ENCODE measurements around the gene POLA1.
"Not testable (repeated sequence)": the region's sequence is repeated elsewhere in the genome, so short reads cannot be mapped to it uniquely, and the experiment has no call there.

Gene POLA1

GRCh38 chrX:24819807-24820206, 126.1 kb downstream of the POLA1 start:
- not testable (repeated sequence) for DNase-seq

GRCh38 chrX:24828147-24828546, 134.4 kb downstream of the POLA1 start:
- DNase-seq: no peak

- no peak for DNase-seq
These were observed 134.9 kb downstream of the POLA1 start for GRCh38 chrX:24828600-24828999.

- DNase-seq: no peak
These were observed 140.0 kb downstream of the POLA1 start for GRCh38 chrX:24833695-24834094.

- no peak for DNase-seq
These were observed 144.2 kb downstream of the POLA1 start for GRCh38 chrX:24837966-24838365.

GRCh38 chrX:24838629-24839028, 144.9 kb downstream of the POLA1 start:
- no peak for DNase-seq

- no peak for DNase-seq
These were observed 145.6 kb downstream of the POLA1 start for GRCh38 chrX:24839331-24839730.

GRCh38 chrX:24842486-24842885, 148.8 kb downstream of the POLA1 start:
- DNase-seq: no peak

GRCh38 chrX:24846550-24847150, 152.9 kb downstream of the POLA1 start:
- DNase-seq: no peak

- no peak for DNase-seq
These were observed 157.6 kb downstream of the POLA1 start for GRCh38 chrX:24851289-24851688.

GRCh38 chrX:24851780-24852179, 158.1 kb downstream of the POLA1 start:
- DNase-seq: no peak

GRCh38 chrX:24858004-24858746, 164.5 kb downstream of the POLA1 start:
- DNase-seq: no peak

- DNase-seq: no peak
These were observed 165.6 kb downstream of the POLA1 start for GRCh38 chrX:24859211-24859841.

GRCh38 chrX:24860140-24860539, 166.4 kb downstream of the POLA1 start:
- DNase-seq: no peak

- no peak for DNase-seq
These were observed 168.6 kb downstream of the POLA1 start for GRCh38 chrX:24862343-24862742.

GRCh38 chrX:24863779-24864178, 170.1 kb downstream of the POLA1 start:
- DNase-seq: not testable (repeated sequence)

- no peak for DNase-seq
These were observed 176.4 kb downstream of the POLA1 start for GRCh38 chrX:24870143-24870542.

- no peak for DNase-seq
These were observed 181.0 kb downstream of the POLA1 start for GRCh38 chrX:24874604-24875247.

- no peak for DNase-seq
These were observed 183.0 kb downstream of the POLA1 start for GRCh38 chrX:24876530-24877287.

- no peak for DNase-seq
These were observed 183.6 kb downstream of the POLA1 start for GRCh38 chrX:24877288-24877664.

- no peak for DNase-seq
These were observed 184.3 kb downstream of the POLA1 start for GRCh38 chrX:24877854-24878650.

- DNase-seq: no peak
These were observed 186.0 kb downstream of the POLA1 start for GRCh38 chrX:24879679-24880078.

All from stimulated activated CD4-positive, alpha-beta T cell treated with anti-CD3 and anti-CD28 coated beads, Interleukin-2, amount 100 ng/mL, for 24 hours (primary cell).